Parathyroid adenoma (tissue), 2 donors: ENCODE measurements around the gene STK35.

ENCODE experiments used
- H2AFZ ChIP-seq: fragments of 300-600 bp; sonication (generic); one replicate; pipeline ENCODE4 v1.7.0; 2017; ENCODE audit warnings: antibody characterized with exemption, mild to moderate bottlenecking
- H3K27ac ChIP-seq: fragments of 300-600 bp; sonication (generic); one replicate; pipeline ENCODE4 v1.7.0; 2017
- H3K27me3 ChIP-seq: fragments of 300-600 bp; sonication (generic); one replicate; pipeline ENCODE4 v1.7.0; 2017; ENCODE audit warnings: low read length; ENCODE audit not compliant: control insufficient read depth, insufficient read depth
- H3K36me3 ChIP-seq: fragments of 300-600 bp; sonication (generic); one replicate; pipeline ENCODE4 v1.7.0; 2017; ENCODE audit warnings: low read length; ENCODE audit not compliant: control insufficient read depth, insufficient read depth
- H3K4me1 ChIP-seq: fragments of 300-600 bp; sonication (generic); one replicate; pipeline ENCODE4 v1.7.0; 2017; ENCODE audit warnings: control low read depth
- H3K4me2 ChIP-seq: fragments of 300-600 bp; sonication (generic); one replicate; pipeline ENCODE4 v1.7.0; 2017; ENCODE audit warnings: low read length
- H3K4me3 ChIP-seq: fragments of 300-600 bp; sonication (generic); one replicate; pipeline ENCODE4 v1.7.0; 2017; ENCODE audit warnings: low read depth, low read length
- H3K79me2 ChIP-seq: fragments of 300-600 bp; sonication (generic); one replicate; pipeline ENCODE4 v1.7.0; 2017; ENCODE audit warnings: control low read depth
- H3K9ac ChIP-seq: fragments of 300-600 bp; sonication (generic); one replicate; pipeline ENCODE4 v1.7.0; 2017; ENCODE audit warnings: mild to moderate bottlenecking
- H3K9me3 ChIP-seq: fragments of 300-600 bp; sonication (generic); one replicate; pipeline ENCODE4 v1.7.0; 2017; ENCODE audit warnings: low read length; ENCODE audit not compliant: control insufficient read depth
- CTCF ChIP-seq: fragments of 300-600 bp; sonication (generic); IDR thresholded peaks from one replicate; pipeline ENCODE4 v1.7.0; 2017; ENCODE audit warnings: antibody characterized with exemption, mild to moderate bottlenecking
- donor health status: primary hyperparathyroidism.

Gene STK35

GRCh38 chr20:2086177-2086979, 15.2 kb upstream of the STK35 start:
- Histone ChIP-seq H3K9ac (no peak overlapping the region), H3K79me2 (no peaks in the 10 kb centered on the region), H3K4me2 (no peak overlapping the region), H3K9me3 (no peaks in the 10 kb centered on the region), H2AFZ (no peak overlapping the region), H3K27me3 (no peaks in the 10 kb centered on the region), H3K4me1 (no peaks in the 10 kb centered on the region), H3K36me3 (no peaks in the 10 kb centered on the region), H3K27ac (no peak overlapping the region), H3K4me3 (no peak overlapping the region)
- no peak for TF ChIP-seq CTCF

DNA sequence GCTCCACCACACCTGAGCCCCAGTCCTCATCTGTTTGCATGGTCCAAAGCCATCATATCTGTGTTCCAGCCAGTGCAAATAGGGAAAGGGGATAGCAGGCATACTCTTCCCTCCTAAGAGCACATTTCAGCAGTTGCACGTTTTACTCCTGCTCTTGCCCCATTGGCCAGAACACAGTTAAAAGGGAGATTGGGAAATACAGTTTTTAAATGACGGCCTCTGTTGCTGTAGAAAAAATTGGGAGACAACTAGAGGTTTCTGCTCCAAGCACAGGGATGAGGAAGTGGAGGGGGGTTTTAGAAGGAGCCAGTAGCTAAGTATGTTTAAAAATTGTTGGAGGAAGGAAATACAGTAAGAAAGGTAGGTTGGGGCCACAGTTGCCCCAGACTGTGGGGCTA, 14.6 kb upstream of the STK35 start:
- TF ChIP-seq CTCF, result no peak
- Histone ChIP-seq H3K36me3 (no peaks in the 10 kb centered on the region), H3K79me2 (no peaks in the 10 kb centered on the region)

GRCh38 chr20:2088891-2089290, 12.7 kb upstream of the STK35 start:
- TF ChIP-seq CTCF, result no peak
- Histone ChIP-seq H3K4me2 (no peak overlapping the region), H3K27ac (no peak overlapping the region), H3K27me3 (no peaks in the 10 kb centered on the region), H3K4me3 (no peak overlapping the region), H3K36me3 (no peaks in the 10 kb centered on the region), H3K9ac (no peak overlapping the region), H3K79me2 (no peaks in the 10 kb centered on the region), H3K4me1 (no peaks in the 10 kb centered on the region), H3K9me3 (no peaks in the 10 kb centered on the region), H2AFZ (no peak overlapping the region)

More for the DNA sequence above, 14.6 kb upstream of the STK35 start:
- no peaks in the 10 kb centered on the region for H3K27me3 ChIP-seq
- no peak overlapping the region for H3K4me2 ChIP-seq
- H3K9ac ChIP-seq, result no peak overlapping the region
- no peaks in the 10 kb centered on the region for H3K9me3 ChIP-seq
- H3K4me3 ChIP-seq, result no peak overlapping the region
- no peak overlapping the region for H2AFZ ChIP-seq
- H3K4me1 ChIP-seq, result no peaks in the 10 kb centered on the region
- H3K27ac ChIP-seq, result no peak overlapping the region

DNA sequence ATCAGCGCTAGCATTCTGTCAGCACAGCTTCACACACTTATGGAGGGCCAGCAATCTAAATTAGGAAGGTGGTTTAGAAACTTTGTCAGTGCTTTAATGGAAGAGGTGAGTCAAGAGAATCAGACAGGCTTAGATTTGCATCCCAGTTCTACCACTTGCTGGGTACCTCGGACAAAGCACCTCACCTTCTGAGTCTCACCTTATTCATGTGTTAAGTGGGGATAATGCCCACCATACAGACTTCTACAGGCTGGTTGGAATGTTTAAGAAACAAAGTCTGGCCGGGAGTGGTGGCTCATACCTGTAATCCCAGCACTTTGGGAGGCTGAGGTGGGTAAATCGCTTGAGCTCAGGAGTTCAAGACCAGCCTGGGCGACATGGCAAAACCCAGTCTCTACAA, 12.2 kb upstream of the STK35 start:
- Histone ChIP-seq H3K9ac (no peak overlapping the region), H3K27ac (no peak overlapping the region), H3K9me3 (no peaks in the 10 kb centered on the region), H3K4me2 (no peak overlapping the region), H3K79me2 (no peaks in the 10 kb centered on the region), H3K36me3 (no peaks in the 10 kb centered on the region), H3K4me1 (no peaks in the 10 kb centered on the region), H3K27me3 (no peaks in the 10 kb centered on the region), H2AFZ (no peak overlapping the region), H3K4me3 (no peak overlapping the region)
- no peak for TF ChIP-seq CTCF
